H1 (cell line): ENCODE results near the gene ACOT11. TPM values are rescaled to one million over a fixed set of nuclear protein-coding genes. Genes with fewer than 3 reads are reported as not detected.

Source experiments
- ATF3 ChIP-seq: IDR thresholded peaks from 2 replicates; pipeline ENCODE4 v1.6.1; 2011; ENCODE audit warnings: low read depth, mild to moderate bottlenecking, low read length; ENCODE audit not compliant: insufficient read depth
- CHD1 ChIP-seq: IDR thresholded peaks from 2 replicates; pipeline ENCODE4 v1.6.1; 2012; ENCODE audit warnings: low read depth, low read length, improper control_type of control experiment
- CREB1 ChIP-seq: IDR thresholded peaks from 2 replicates; pipeline ENCODE4 v1.6.1; 2012; ENCODE audit warnings: inconsistent platforms
- GABPA ChIP-seq: IDR thresholded peaks from 2 replicates; pipeline ENCODE4 v1.6.1; 2011; ENCODE audit warnings: mild to moderate bottlenecking, low read length, moderate library complexity, borderline replicate concordance; ENCODE audit not compliant: insufficient read depth
- RBBP5 ChIP-seq: IDR thresholded peaks from 2 replicates; pipeline ENCODE4 v1.7.1; 2012; ENCODE audit warnings: low read depth, mild to moderate bottlenecking, inconsistent platforms, low read length, moderate library complexity, borderline replicate concordance
- TBP ChIP-seq: IDR thresholded peaks from 2 replicates; pipeline ENCODE4 v1.6.1; 2011; ENCODE audit warnings: low read depth, low read length, improper control_type of control experiment
- polyA plus RNA-seq, 7 experiments: library from polyadenylated mRNA; depleted of rRNA in 3 of 7; stranded (reverse) in 5 of 7; unstranded in 2 of 7; fragments of >200 nt in 5 of 7; fragments of 200-250 nt in 2 of 7; gene quantifications; 1 replicate in 5 of 7; 2 replicates in 1 of 7; 4 replicates in 1 of 7; pipeline versions ENCODE4 v1.2.1 to v1.2.3, GENCODE V29; 2011 to 2013; ENCODE audit warnings: missing spikeins in 2 of 7, mixed read lengths in 2 of 7
- total RNA-seq: library from RNA; stranded (reverse); fragmentation: NEBNext Ultra II Directional; extraction: Animal tissue kit (Norgen Biotek cat#: 25700); gene quantifications from 2 replicates; pipeline ENCODE4 v1.2.1, GENCODE V29; 2021
- TF ChIP-seq, protein P1 (sequence below): IDR thresholded peaks from 2 replicates; pipeline ENCODE4 v1.6.1; 2011; ENCODE audit warnings: low read length, improper control_type of control experiment

Gene ACOT11
- total and polyA plus RNA-seq, 2 of the 8 experiments (the other 6 are each of a cell fraction or from before 2014, with no cell fraction given) = 3.8 to 4.5 TPM

DNA sequence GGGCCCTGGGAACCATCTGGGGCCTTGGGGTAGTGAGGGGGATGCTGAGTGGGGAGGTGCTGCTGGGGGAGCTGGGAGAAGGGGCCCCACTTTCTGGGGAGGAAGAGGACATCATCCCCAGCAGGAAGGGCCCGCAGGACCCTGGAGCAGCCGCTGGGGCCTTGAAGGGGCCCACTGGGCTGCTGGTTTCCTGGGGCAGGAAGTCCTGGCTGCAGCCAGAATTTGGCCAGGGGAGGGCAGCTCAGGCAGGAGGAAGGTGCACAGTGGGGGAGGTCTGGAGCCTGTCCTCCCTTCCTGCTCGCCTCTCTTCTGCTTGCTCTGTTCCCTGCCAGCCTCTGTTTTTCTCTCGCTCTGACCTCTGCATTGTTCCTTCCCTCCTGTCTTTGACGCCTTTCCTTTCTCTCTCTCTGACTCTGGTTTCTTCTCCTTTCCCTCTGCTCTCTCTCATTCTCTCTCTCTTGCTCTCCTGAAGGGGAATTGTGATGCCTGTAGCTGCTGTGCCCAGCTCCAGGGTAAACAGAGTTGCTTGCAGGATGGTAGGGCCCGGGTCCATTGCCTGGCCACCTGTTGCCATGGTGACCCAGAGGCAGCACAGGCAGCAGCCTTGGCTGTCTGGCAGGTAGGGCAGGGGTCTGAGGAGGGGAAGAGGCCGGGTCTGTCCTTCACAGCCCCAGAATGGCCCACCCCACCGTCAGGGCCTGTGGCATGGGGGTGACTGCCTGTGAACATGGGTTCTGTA is 23.9 kb downstream of the ACOT11 start (continued):
- TF ChIP-seq, protein P1, sequence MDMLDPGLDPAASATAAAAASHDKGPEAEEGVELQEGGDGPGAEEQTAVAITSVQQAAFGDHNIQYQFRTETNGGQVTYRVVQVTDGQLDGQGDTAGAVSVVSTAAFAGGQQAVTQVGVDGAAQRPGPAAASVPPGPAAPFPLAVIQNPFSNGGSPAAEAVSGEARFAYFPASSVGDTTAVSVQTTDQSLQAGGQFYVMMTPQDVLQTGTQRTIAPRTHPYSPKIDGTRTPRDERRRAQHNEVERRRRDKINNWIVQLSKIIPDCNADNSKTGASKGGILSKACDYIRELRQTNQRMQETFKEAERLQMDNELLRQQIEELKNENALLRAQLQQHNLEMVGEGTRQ = no peak
- no peak for TF ChIP-seq RBBP5
- TF ChIP-seq GABPA = peak; percentile 52; the same call in 1 of the 2 replicates
- TF ChIP-seq TBP = no peak
- TF ChIP-seq CREB1 = no peak
- TF ChIP-seq CHD1 = no peak
- no peak for TF ChIP-seq ATF3
- TF ChIP-seq, all 59 proteins: peak for 3
